Parathyroid adenoma (tissue), 2 donors: ENCODE data around the gene ECD.
A peak's percentile ranks its signal among the peaks of the same experiment; 100 is the strongest.

Source experiments
- H2AFZ ChIP-seq: fragments of 300-600 bp; sonication (generic); one replicate; pipeline ENCODE4 v1.7.0; 2017; ENCODE audit warnings: antibody characterized with exemption, mild to moderate bottlenecking
- H3K27ac ChIP-seq: fragments of 300-600 bp; sonication (generic); one replicate; pipeline ENCODE4 v1.7.0; 2017
- H3K27me3 ChIP-seq: fragments of 300-600 bp; sonication (generic); one replicate; pipeline ENCODE4 v1.7.0; 2017; ENCODE audit warnings: low read length; ENCODE audit not compliant: control insufficient read depth, insufficient read depth
- H3K36me3 ChIP-seq: fragments of 300-600 bp; sonication (generic); one replicate; pipeline ENCODE4 v1.7.0; 2017; ENCODE audit warnings: low read length; ENCODE audit not compliant: control insufficient read depth, insufficient read depth
- H3K4me1 ChIP-seq: fragments of 300-600 bp; sonication (generic); one replicate; pipeline ENCODE4 v1.7.0; 2017; ENCODE audit warnings: control low read depth
- H3K4me2 ChIP-seq: fragments of 300-600 bp; sonication (generic); one replicate; pipeline ENCODE4 v1.7.0; 2017; ENCODE audit warnings: low read length
- H3K4me3 ChIP-seq: fragments of 300-600 bp; sonication (generic); one replicate; pipeline ENCODE4 v1.7.0; 2017; ENCODE audit warnings: low read depth, low read length
- H3K79me2 ChIP-seq: fragments of 300-600 bp; sonication (generic); one replicate; pipeline ENCODE4 v1.7.0; 2017; ENCODE audit warnings: control low read depth
- H3K9ac ChIP-seq: fragments of 300-600 bp; sonication (generic); one replicate; pipeline ENCODE4 v1.7.0; 2017; ENCODE audit warnings: mild to moderate bottlenecking
- H3K9me3 ChIP-seq: fragments of 300-600 bp; sonication (generic); one replicate; pipeline ENCODE4 v1.7.0; 2017; ENCODE audit warnings: low read length; ENCODE audit not compliant: control insufficient read depth
- CTCF ChIP-seq: fragments of 300-600 bp; sonication (generic); IDR thresholded peaks from one replicate; pipeline ENCODE4 v1.7.0; 2017; ENCODE audit warnings: antibody characterized with exemption, mild to moderate bottlenecking
- donor health status: primary hyperparathyroidism.

Gene ECD

DNA sequence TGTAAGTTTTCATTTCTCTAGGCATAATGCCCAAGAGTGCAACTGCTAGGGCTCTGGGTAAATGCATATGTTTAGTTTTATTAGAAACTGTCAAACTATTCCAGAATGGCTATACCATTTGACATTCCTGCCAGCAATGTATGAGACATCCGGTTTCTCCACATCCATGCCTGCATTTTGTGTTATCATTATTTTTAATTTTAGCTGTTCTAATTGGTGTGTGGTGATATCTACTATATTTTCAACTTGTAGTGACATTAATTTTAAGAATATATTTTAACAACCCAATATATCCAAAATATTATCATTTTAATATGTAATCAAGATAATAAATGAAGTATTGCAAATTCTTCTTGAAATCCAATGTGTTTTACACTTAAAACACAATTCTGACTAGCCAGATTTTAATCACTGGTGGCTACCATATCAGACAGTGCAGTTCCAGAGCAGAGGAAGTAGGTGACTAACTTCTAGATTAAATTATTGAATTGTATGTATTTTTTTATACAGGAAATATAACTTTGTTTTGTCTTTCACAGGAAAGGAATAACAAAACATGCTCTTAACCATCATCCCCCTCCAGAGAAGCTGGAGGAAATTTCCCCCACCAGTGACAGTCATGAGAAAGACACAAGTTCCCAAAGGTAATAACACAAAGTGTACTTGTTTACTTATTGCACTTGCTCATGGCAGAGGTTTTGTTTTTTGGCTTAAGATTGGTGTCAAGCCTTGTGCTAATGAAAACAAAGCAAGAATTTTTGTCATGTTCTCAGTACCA lies 6.5 kb upstream of the ECD start:
- Histone ChIP-seq H3K36me3 (no peaks in the 10 kb centered on the region), H2AFZ (no peak overlapping the region), H3K27ac (no peak overlapping the region), H3K4me3 (no peak overlapping the region), H3K9me3 (no peaks in the 10 kb centered on the region), H3K4me2 (no peak overlapping the region), H3K79me2 (no peaks in the 10 kb centered on the region), H3K4me1 (no peaks in the 10 kb centered on the region), H3K27me3 (no peaks in the 10 kb centered on the region), H3K9ac (no peak overlapping the region)
- TF ChIP-seq CTCF = no peak

GRCh38 chr10:73172867-73173266 lies 5.1 kb upstream of the ECD start:
- no peaks in the 10 kb centered on the region for H3K4me1 ChIP-seq
- no peaks in the 10 kb centered on the region for H3K27me3 ChIP-seq
- H3K4me3 ChIP-seq = no peak overlapping the region
- no peak overlapping the region for H2AFZ ChIP-seq
- no peak overlapping the region for H3K9ac ChIP-seq
- TF ChIP-seq CTCF = no peak
- peaks cover 3% of the 10 kb centered on the region for H3K79me2 ChIP-seq
- no peaks in the 10 kb centered on the region for H3K9me3 ChIP-seq
- H3K27ac ChIP-seq = no peak overlapping the region
- H3K4me2 ChIP-seq = no peak overlapping the region
- no peaks in the 10 kb centered on the region for H3K36me3 ChIP-seq

GRCh38 chr10:73169320-73169719 lies 1.5 kb upstream of the ECD start:
- H3K36me3 ChIP-seq = no peaks in the 10 kb centered on the region
- H3K79me2 ChIP-seq = peaks cover 18% of the 10 kb centered on the region
- H3K9me3 ChIP-seq = no peaks in the 10 kb centered on the region
- H3K4me1 ChIP-seq = no peaks in the 10 kb centered on the region
- no peak overlapping the region for H2AFZ ChIP-seq
- no peak for TF ChIP-seq CTCF
- no peak overlapping the region for H3K9ac ChIP-seq
- no peaks in the 10 kb centered on the region for H3K27me3 ChIP-seq
- H3K27ac ChIP-seq = no peak overlapping the region
- H3K4me2 ChIP-seq = no peak overlapping the region
- H3K4me3 ChIP-seq = no peak overlapping the region

DNA sequence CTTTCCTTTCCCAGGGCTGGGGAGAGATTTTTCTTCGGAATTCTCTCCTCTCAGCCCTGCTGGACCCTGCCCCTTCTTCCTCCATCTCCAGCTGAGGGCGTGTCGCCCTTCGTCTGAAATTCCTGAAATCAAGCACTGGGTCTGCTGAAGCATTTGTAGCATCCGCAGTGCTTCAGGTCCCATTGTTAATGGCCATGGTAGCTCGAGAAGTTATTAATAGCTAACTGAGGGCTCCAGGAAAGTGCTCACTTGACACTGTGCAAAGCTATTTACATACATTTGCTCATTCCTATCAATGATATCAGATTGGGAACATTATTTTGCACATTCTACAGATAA lies 626 bp upstream of the ECD start:
- H3K36me3 ChIP-seq = no peaks in the 10 kb centered on the region
- peak overlapping the region; percentile 99 for H3K4me3 ChIP-seq
- peak overlapping the region; percentile 22 for H3K9ac ChIP-seq
- no peaks in the 10 kb centered on the region for H3K9me3 ChIP-seq
- peaks cover 22% of the 10 kb centered on the region for H3K79me2 ChIP-seq
- no peaks in the 10 kb centered on the region for H3K4me1 ChIP-seq
- H2AFZ ChIP-seq = peak overlapping the region; percentile 94
- no peaks in the 10 kb centered on the region for H3K27me3 ChIP-seq
- H3K4me2 ChIP-seq = peak overlapping the region; percentile 54
- no peak for TF ChIP-seq CTCF
- H3K27ac ChIP-seq = peak overlapping the region; percentile 87

DNA sequence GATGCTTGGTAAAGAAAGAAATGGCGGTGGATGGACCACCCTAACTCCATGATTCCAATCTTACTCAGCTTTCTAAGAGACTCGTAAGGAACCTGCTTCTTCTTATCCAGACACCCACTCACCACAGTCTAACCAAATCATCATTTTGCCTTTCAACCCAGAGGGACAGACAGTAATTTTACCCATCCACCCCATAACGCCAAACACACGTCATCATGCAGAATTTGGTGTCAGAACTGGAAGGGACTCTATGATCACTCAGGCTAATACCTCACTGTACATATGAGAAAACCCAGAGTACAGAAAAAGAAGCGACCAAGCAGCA lies 388 bp downstream of the ECD start:
- peak overlapping the region; percentile 22 for H3K9ac ChIP-seq
- H3K27ac ChIP-seq = peak overlapping the region; percentile 87
- H3K79me2 ChIP-seq = peaks cover 28% of the 10 kb centered on the region
- H3K27me3 ChIP-seq = no peaks in the 10 kb centered on the region
- H3K4me1 ChIP-seq = no peaks in the 10 kb centered on the region
- H3K4me3 ChIP-seq = peak overlapping the region; percentile 99
- H3K36me3 ChIP-seq = no peaks in the 10 kb centered on the region
- H2AFZ ChIP-seq = peak overlapping the region; percentile 94
- TF ChIP-seq CTCF = no peak
- peak overlapping the region; percentile 54 for H3K4me2 ChIP-seq
- no peaks in the 10 kb centered on the region for H3K9me3 ChIP-seq
